ENCODE measurements around the gene PAN2.
A peak's percentile ranks its signal among the peaks of the same experiment; 100 is the strongest.

The PAN2 gene

DNA sequence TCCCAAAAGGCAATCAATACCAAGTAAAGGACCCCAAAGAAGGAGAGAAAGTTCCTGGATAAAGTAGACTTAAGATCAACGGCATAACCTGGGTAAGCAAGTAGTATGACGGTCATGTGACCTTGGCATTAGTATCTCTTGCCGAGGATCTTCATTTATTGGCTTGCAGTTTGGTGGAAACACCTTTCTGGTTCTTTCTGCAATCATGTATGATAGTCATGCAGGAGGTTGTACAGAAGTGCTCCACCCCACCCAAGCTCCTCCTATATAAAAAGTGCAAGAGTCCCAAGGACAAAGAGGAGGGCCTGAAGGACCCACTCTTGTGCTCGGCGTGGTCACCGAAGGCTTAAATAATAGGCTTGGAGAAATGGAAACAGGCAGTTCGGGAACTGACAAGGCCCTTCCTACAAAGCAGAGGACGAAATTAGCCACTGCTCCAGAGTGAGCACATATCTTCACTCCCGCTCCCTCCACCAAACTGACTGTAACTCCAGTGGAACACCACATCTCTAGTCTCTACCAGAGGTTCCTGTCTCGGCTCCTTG lies 34.4 kb downstream of the PAN2 start:
- H3K4me3 ChIP-seq (ENCODE audit: control insufficient read depth, low read depth, low read length) = peak overlapping the region; percentile 97
- TF ChIP-seq CTCF (conservative IDR thresholded peaks at IDR 0.05; ENCODE audit: control insufficient read depth, insufficient read depth, low read depth, low read length) = no peak
- DNase-seq (ENCODE audit: low read depth) = peak; percentile 23

GRCh38 chr12:56298828-56299227 lies 35.0 kb downstream of the PAN2 start:
- no peak for TF ChIP-seq CTCF (conservative IDR thresholded peaks at IDR 0.05; ENCODE audit: control insufficient read depth, insufficient read depth, low read depth, low read length)
- no peak for DNase-seq (ENCODE audit: low read depth)
- H3K4me3 ChIP-seq (ENCODE audit: control insufficient read depth, low read depth, low read length) = peak overlapping the region; percentile 97

GRCh38 chr12:56297400-56297799 lies 36.4 kb downstream of the PAN2 start:
- H3K4me3 ChIP-seq (ENCODE audit: control insufficient read depth, low read depth, low read length) = no peak overlapping the region
- no peak for TF ChIP-seq CTCF (conservative IDR thresholded peaks at IDR 0.05; ENCODE audit: control insufficient read depth, insufficient read depth, low read depth, low read length)
- DNase-seq (ENCODE audit: low read depth) = no peak

DNA sequence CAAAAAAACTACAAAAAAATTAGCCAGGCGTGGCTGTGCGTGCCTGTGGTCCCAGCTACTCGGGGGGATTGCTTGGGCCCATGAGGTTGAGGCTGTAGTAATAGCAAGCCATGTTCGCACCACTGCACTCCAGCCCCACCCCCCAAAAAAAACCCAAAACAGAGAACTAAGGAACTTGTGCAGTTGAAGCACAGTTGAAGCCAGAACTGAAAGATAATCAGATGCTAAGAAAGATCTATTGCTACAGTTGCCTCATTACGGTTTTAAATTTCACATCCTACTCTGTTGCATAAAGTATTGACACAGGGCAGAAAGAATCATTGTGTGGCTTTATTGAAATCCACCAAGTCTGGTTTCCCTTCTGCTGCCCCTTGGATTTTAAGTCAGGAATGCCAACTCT lies 37.5 kb downstream of the PAN2 start:
- DNase-seq (ENCODE audit: low read depth) = no peak
- H3K4me3 ChIP-seq (ENCODE audit: control insufficient read depth, low read depth, low read length) = no peak overlapping the region
- TF ChIP-seq CTCF (conservative IDR thresholded peaks at IDR 0.05; ENCODE audit: control insufficient read depth, insufficient read depth, low read depth, low read length) = no peak

GRCh38 chr12:56293795-56294194 lies 40.0 kb downstream of the PAN2 start:
- H3K4me3 ChIP-seq (ENCODE audit: control insufficient read depth, low read depth, low read length) = no peak overlapping the region
- no peak for TF ChIP-seq CTCF (conservative IDR thresholded peaks at IDR 0.05; ENCODE audit: control insufficient read depth, insufficient read depth, low read depth, low read length)
- no peak for DNase-seq (ENCODE audit: low read depth)

DNA sequence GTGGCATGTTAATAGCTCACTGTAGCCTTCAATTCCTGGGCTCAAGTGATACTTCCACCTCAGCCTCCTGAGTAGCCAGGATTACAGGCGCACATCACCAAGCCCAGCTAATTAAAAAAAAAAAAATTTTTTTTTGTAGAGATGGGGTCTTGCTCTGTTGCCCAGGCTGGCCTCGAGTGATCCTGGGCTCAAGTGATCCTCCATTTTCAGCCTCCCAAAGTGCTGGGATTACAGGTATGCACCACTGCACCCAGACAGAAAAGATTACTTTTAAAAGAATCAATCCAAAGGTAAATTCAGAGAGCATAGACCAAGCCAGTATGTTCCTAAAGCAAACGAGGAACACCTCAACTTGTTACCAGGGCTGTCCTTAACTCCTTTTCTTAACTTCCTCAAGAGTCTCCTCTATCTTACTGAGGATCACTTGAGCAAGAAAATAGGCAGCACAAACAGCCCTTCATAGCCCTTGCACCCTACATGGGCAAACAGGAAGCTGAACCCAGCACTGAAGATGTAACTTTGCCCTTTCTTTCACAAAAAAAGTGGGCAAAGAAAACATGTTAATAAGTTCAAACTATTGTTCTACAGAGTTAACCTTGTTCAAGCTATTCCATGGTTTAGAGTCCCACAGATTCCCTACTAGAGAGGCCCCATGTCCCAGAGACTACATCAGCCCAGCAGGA lies 45.0 kb downstream of the PAN2 start:
- DNase-seq (ENCODE audit: low read depth) = no peak
- H3K4me3 ChIP-seq (ENCODE audit: control insufficient read depth, low read depth, low read length) = no peak overlapping the region
- no peak for TF ChIP-seq CTCF (conservative IDR thresholded peaks at IDR 0.05; ENCODE audit: control insufficient read depth, insufficient read depth, low read depth, low read length)

Measured in fibroblast of mammary gland (primary cell).